ENCODE data around the gene BARX2.
"Not testable (repeated sequence)": the region's sequence is repeated elsewhere in the genome, so short reads cannot be mapped to it uniquely, and the experiment has no call there.

DNA sequence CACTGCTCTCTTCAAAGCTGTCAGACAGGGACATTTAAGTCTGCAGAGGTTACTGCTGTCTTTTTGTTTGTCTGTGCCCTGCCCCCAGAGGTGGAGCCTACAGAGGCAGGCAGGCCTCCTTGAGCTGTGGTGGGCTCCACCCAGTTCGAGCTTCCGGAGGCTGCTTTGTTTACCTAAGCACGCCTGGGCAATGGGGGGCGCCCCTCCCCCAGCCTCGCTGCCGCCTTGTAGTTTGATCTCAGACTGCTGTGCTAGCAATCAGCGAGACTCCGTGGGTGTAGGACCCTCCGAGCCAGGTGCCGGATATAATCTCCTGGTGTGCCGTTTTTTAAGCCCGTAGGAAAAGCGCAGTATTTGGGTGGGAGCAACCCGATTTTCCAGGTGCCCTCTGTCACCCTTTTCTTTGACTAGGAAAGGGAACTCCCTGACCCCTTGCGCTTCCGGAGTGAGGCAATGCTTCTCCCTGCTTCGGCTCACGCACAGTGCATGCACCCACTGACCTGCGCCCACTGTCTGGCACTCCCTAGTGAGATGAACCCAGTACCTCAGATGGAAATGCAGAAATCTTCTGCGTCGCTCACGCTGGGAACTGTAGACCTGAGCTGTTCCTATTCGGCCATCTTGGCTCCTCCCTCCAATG, 31.2 kb upstream of the BARX2 start:
- TF ChIP-seq TAF1 (IDR thresholded peaks at IDR 0.05; ENCODE audit: borderline replicate concordance, low read depth, low read length); POLR2AphosphoS5 (IDR thresholded peaks at IDR 0.05; ENCODE audit: low read depth, low read length); POLR2A (IDR thresholded peaks at IDR 0.05; ENCODE audit: low read depth, low read length): not testable (repeated sequence)

All from GM12892 (cell line).